Breast epithelium (tissue), 4 donors: Measurements from ENCODE around the gene TRIP12. TPM values are rescaled to one million over a fixed set of nuclear protein-coding genes. Genes with fewer than 3 reads are reported as not detected.

Source experiments
- DNase-seq, 2 donors: peaks; one replicate each; pipeline ENCODE4 v3.0.0-alpha.2; 2019; ENCODE audit warnings: low spot score in 2 of 2
- H3K27ac ChIP-seq, 2 donors: fragments of 200-600 bp; sonication (generic) in 1 of 2; one replicate each; pipeline ENCODE4 v1.5.1; 2016 to 2019; ENCODE audit warnings: mild to moderate bottlenecking in 1 of 2
- H3K27me3 ChIP-seq, 2 donors: fragments of 200-600 bp; sonication (generic) in 1 of 2; one replicate each; pipeline versions ENCODE4 v1.5.1 to v1.6.0; 2017 to 2019; ENCODE audit warnings: control low read depth in 1 of 2, mild to moderate bottlenecking in 1 of 2
- H3K36me3 ChIP-seq: fragments of 200-600 bp; one replicate; pipeline ENCODE4 v1.5.1; 2019
- H3K4me1 ChIP-seq, 2 donors: fragments of 200-600 bp; sonication (generic); one replicate each; pipeline ENCODE4 v1.5.1; 2016 to 2019; ENCODE audit warnings: control low read depth in 1 of 2
- H3K4me3 ChIP-seq, 3 donors: fragments of 200-600 bp; sonication (generic); 1 replicate in 2 of 3; 2 replicates in 1 of 3; pipeline ENCODE4 v1.5.1; 2016 to 2019; ENCODE audit warnings: mild to moderate bottlenecking in 3 of 3, moderate library complexity in 2 of 3
- H3K9me3 ChIP-seq, 2 donors: fragments of 200-600 bp; sonication (generic) in 1 of 2; one replicate each; pipeline ENCODE4 v1.5.1; 2016 to 2019; ENCODE audit warnings: control low read depth in 1 of 2
- CTCF ChIP-seq, 3 donors: fragments of 450-650 bp; IDR thresholded peaks; one replicate each; pipeline ENCODE4 v1.5.1; 2016 to 2017; ENCODE audit warnings: antibody characterized with exemption in 3 of 3, mild to moderate bottlenecking in 3 of 3, moderate library complexity in 3 of 3
- POLR2A ChIP-seq: fragments of 450-650 bp; IDR thresholded peaks from one replicate; pipeline ENCODE4 v1.6.1; 2016; ENCODE audit warnings: antibody characterized with exemption, mild to moderate bottlenecking, moderate library complexity
- POLR2AphosphoS5 ChIP-seq, 3 donors: sonication (generic); formaldehyde crosslinking; IDR thresholded peaks; one replicate each; pipeline ENCODE4 v1.6.1; 2017; ENCODE audit warnings: antibody characterized with exemption in 3 of 3
- intact Hi-C: fragments of 100-400 bp; cut with DNase I; formaldehyde crosslinking; loops from one replicate; pipeline ENCODE4 v1.15.1; 2023; ENCODE audit warnings: low total_unique reads
- total RNA-seq, 3 donors: library from RNA; depleted of rRNA; stranded (reverse); fragments of >200 nt; gene quantifications; one replicate each; pipeline ENCODE4 v1.1.0, GENCODE V29; 2016

Gene TRIP12
- total RNA-seq, 3 donors from 2014 or later = 233 to 251 (median 247) TPM

GRCh38 chr2:229875549-229875948 is 46.3 kb downstream of the TRIP12 start:
- TF ChIP-seq POLR2AphosphoS5 (IDR thresholded peaks at IDR 0.05) (no peak), POLR2A (no peak), CTCF (IDR thresholded peaks at IDR 0.05) (no peak)
- intact Hi-C loops = no loop called here
- Histone ChIP-seq H3K4me1 (peaks cover 0 to 5% of the 10 kb centered on the region in 2 donors), H3K36me3 (no peaks in the 10 kb centered on the region), H3K27me3 (no peaks in the 10 kb centered on the region), H3K9me3 (no peaks in the 10 kb centered on the region), H3K27ac (no peak overlapping the region), H3K4me3 (no peak overlapping the region)
- DNase-seq = no peak

- H3K27ac ChIP-seq = no peak overlapping the region
- peaks cover 0 to 5% of the 10 kb centered on the region in 2 donors for H3K4me1 ChIP-seq
- intact Hi-C loops = no loop called here
- TF ChIP-seq POLR2A = no peak
- no peak for TF ChIP-seq POLR2AphosphoS5 (IDR thresholded peaks at IDR 0.05)
- no peak for TF ChIP-seq CTCF (IDR thresholded peaks at IDR 0.05)
- H3K4me3 ChIP-seq = no peak overlapping the region
- no peaks in the 10 kb centered on the region for H3K27me3 ChIP-seq
- no peaks in the 10 kb centered on the region for H3K9me3 ChIP-seq
- no peak for DNase-seq
- no peaks in the 10 kb centered on the region for H3K36me3 ChIP-seq
Observed at GRCh38 chr2:229874647-229875046, 47.2 kb downstream of the TRIP12 start.

- intact Hi-C loops = no loop called here
- Histone ChIP-seq H3K36me3 (no peaks in the 10 kb centered on the region), H3K27me3 (no peaks in the 10 kb centered on the region), H3K4me3 (no peak overlapping the region), H3K27ac (no peak overlapping the region), H3K9me3 (no peaks in the 10 kb centered on the region), H3K4me1 (peaks cover 0 to 5% of the 10 kb centered on the region in 2 donors)
- DNase-seq = no peak
- TF ChIP-seq POLR2A = no peak
- no peak for TF ChIP-seq POLR2AphosphoS5 (IDR thresholded peaks at IDR 0.05)
- no peak for TF ChIP-seq CTCF (IDR thresholded peaks at IDR 0.05)
Observed at GRCh38 chr2:229873123-229873581, 48.7 kb downstream of the TRIP12 start.

- intact Hi-C loops = no loop called here
- Histone ChIP-seq H3K27me3 (no peaks in the 10 kb centered on the region), H3K4me3 (no peak overlapping the region), H3K9me3 (no peaks in the 10 kb centered on the region), H3K36me3 (no peaks in the 10 kb centered on the region), H3K27ac (no peak overlapping the region), H3K4me1 (peaks cover 0 to 9% of the 10 kb centered on the region in 2 donors)
- TF ChIP-seq POLR2AphosphoS5 (IDR thresholded peaks at IDR 0.05) = no peak
- TF ChIP-seq POLR2A = no peak
- no peak for TF ChIP-seq CTCF (IDR thresholded peaks at IDR 0.05)
- no peak for DNase-seq
Observed at GRCh38 chr2:229870903-229871656, 50.7 kb downstream of the TRIP12 start.

- Histone ChIP-seq H3K27ac (no peak overlapping the region), H3K36me3 (no peaks in the 10 kb centered on the region), H3K27me3 (no peaks in the 10 kb centered on the region), H3K9me3 (no peaks in the 10 kb centered on the region), H3K4me1 (peaks cover 0 to 9% of the 10 kb centered on the region in 2 donors), H3K4me3 (no peak overlapping the region)
- TF ChIP-seq POLR2A (no peak), POLR2AphosphoS5 (IDR thresholded peaks at IDR 0.05) (no peak), CTCF (IDR thresholded peaks at IDR 0.05) (no peak)
- no peak for DNase-seq
- intact Hi-C loops = no loop called here
Observed at GRCh38 chr2:229869226-229869625, 52.6 kb downstream of the TRIP12 start.
